LNCAP (cell line): ENCODE data around the gene KCNH2.

Source experiments
- CTCF ChIP-seq: fragments of 450-650 bp; IDR thresholded peaks from 2 replicates; pipeline ENCODE4 v1.5.1; 2017; ENCODE audit warnings: mild to moderate bottlenecking

KCNH2 gene

GRCh38 chr7:150897502-150898474 is 80.3 kb downstream of the KCNH2 start:
- TF ChIP-seq CTCF: no peak

GRCh38 chr7:150896562-150897209 is 81.4 kb downstream of the KCNH2 start:
- no peak for TF ChIP-seq CTCF

GRCh38 chr7:150895809-150896208 is 82.3 kb downstream of the KCNH2 start:
- no peak for TF ChIP-seq CTCF
